Uterus (tissue), 4 donors: ENCODE results near the gene MRPL42. TPM values are rescaled to one million over a fixed set of nuclear protein-coding genes. Genes with fewer than 3 reads are reported as not detected.

Experiments used
- DNase-seq, 2 donors: peaks; one replicate each; pipeline ENCODE4 v3.0.0-alpha.2; 2019 to 2020
- H3K27ac ChIP-seq, 2 donors: fragments of 200-600 bp; sonication (generic); 1 replicate in 1 of 2; 2 replicates in 1 of 2; pipeline ENCODE4 v1.5.1; 2016 to 2018
- H3K27me3 ChIP-seq, 2 donors: fragments of 200-600 bp; sonication (generic); one replicate each; pipeline ENCODE4 v1.5.1; 2018 to 2019; ENCODE audit warnings: control low read depth in 1 of 2
- H3K36me3 ChIP-seq, 2 donors: fragments of 200-600 bp; sonication (generic); one replicate each; pipeline ENCODE4 v1.5.1; 2019; ENCODE audit warnings: control low read depth in 1 of 2
- H3K4me1 ChIP-seq, 2 donors: fragments of 200-600 bp; sonication (generic); one replicate each; pipeline ENCODE4 v1.5.1; 2018 to 2019; ENCODE audit warnings: control low read depth in 1 of 2
- H3K4me3 ChIP-seq, 2 donors: fragments of 200-600 bp; sonication (generic); 1 replicate in 1 of 2; 2 replicates in 1 of 2; pipeline ENCODE4 v1.5.1; 2018 to 2019; ENCODE audit warnings: mild to moderate bottlenecking in 1 of 2
- H3K9me3 ChIP-seq, 2 donors: fragments of 200-600 bp; sonication (generic); one replicate each; pipeline ENCODE4 v1.5.1; 2019; ENCODE audit warnings: control low read depth in 1 of 2
- POLR2A ChIP-seq, 2 donors: fragments of 450-650 bp; IDR thresholded peaks; one replicate each; pipeline ENCODE4 v1.6.1; 2016; ENCODE audit warnings: antibody characterized with exemption in 2 of 2, mild to moderate bottlenecking in 1 of 2, moderate library complexity in 1 of 2
- intact Hi-C: fragments of 100-400 bp; cut with DNase I; formaldehyde crosslinking; loops from one replicate; pipeline ENCODE4 v1.15.1; 2023; ENCODE audit warnings: low total_unique reads
- total RNA-seq, 4 donors: library from RNA; depleted of rRNA in 3 of 4; stranded (reverse); fragments of >200 nt in 3 of 4; gene quantifications; one replicate each; pipeline versions ENCODE4 v1.1.0 to v1.2.4, GENCODE V29; 2014 to 2023
- TF ChIP-seq, protein P1 (sequence below), 4 experiments: fragments of 200-600 bp in 2 of 4; fragments of 450-650 bp in 2 of 4; sonication (generic) in 2 of 4; IDR thresholded peaks; one replicate each; pipeline ENCODE4 v1.5.1; 2016 to 2019; ENCODE audit warnings: antibody characterized with exemption in 4 of 4, mild to moderate bottlenecking in 2 of 4, moderate library complexity in 1 of 4
- donor health status: DM: yes; HTN: yes; CAD: no.

Gene MRPL42
- total RNA-seq, 4 donors from 2014 or later = 59.4 to 130 (median 69.8) TPM

GRCh38 chr12:93447555-93448290 is 19.6 kb upstream of the MRPL42 start:
- H3K27me3 ChIP-seq = no peaks in the 10 kb centered on the region
- H3K4me3 ChIP-seq = no peak overlapping the region
- H3K36me3 ChIP-seq = no peaks in the 10 kb centered on the region
- no peaks in the 10 kb centered on the region for H3K9me3 ChIP-seq
- no peak overlapping the region for H3K27ac ChIP-seq
- TF ChIP-seq, protein P1, sequence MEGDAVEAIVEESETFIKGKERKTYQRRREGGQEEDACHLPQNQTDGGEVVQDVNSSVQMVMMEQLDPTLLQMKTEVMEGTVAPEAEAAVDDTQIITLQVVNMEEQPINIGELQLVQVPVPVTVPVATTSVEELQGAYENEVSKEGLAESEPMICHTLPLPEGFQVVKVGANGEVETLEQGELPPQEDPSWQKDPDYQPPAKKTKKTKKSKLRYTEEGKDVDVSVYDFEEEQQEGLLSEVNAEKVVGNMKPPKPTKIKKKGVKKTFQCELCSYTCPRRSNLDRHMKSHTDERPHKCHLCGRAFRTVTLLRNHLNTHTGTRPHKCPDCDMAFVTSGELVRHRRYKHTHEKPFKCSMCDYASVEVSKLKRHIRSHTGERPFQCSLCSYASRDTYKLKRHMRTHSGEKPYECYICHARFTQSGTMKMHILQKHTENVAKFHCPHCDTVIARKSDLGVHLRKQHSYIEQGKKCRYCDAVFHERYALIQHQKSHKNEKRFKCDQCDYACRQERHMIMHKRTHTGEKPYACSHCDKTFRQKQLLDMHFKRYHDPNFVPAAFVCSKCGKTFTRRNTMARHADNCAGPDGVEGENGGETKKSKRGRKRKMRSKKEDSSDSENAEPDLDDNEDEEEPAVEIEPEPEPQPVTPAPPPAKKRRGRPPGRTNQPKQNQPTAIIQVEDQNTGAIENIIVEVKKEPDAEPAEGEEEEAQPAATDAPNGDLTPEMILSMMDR (IDR thresholded peaks at IDR 0.05) = no peak
- TF ChIP-seq POLR2A (IDR thresholded peaks at IDR 0.05) = no peak
- no peak for DNase-seq
- intact Hi-C loops = no loop called here
- H3K4me1 ChIP-seq = no peaks in the 10 kb centered on the region

GRCh38 chr12:93448796-93449195 is 18.5 kb upstream of the MRPL42 start:
- Histone ChIP-seq H3K27me3 (no peaks in the 10 kb centered on the region), H3K4me1 (no peaks in the 10 kb centered on the region), H3K9me3 (no peaks in the 10 kb centered on the region), H3K36me3 (no peaks in the 10 kb centered on the region), H3K27ac (no peak overlapping the region), H3K4me3 (no peak overlapping the region)
- no peak for DNase-seq
- no peak for TF ChIP-seq POLR2A (IDR thresholded peaks at IDR 0.05)
- TF ChIP-seq, protein P1 (IDR thresholded peaks at IDR 0.05) = no peak
- intact Hi-C loops = no loop called here

- H3K36me3 ChIP-seq = no peaks in the 10 kb centered on the region
- H3K27me3 ChIP-seq = no peaks in the 10 kb centered on the region
- intact Hi-C loops = no loop called here
- H3K9me3 ChIP-seq = no peaks in the 10 kb centered on the region
- no peak overlapping the region for H3K4me3 ChIP-seq
- TF ChIP-seq, protein P1 (IDR thresholded peaks at IDR 0.05) = no peak
- no peak for DNase-seq
- no peaks in the 10 kb centered on the region for H3K4me1 ChIP-seq
- no peak overlapping the region for H3K27ac ChIP-seq
Measured at GRCh38 chr12:93449277-93449676, 18.0 kb upstream of the MRPL42 start.

- H3K36me3 ChIP-seq = no peaks in the 10 kb centered on the region
Measured at GRCh38 chr12:93451423-93452158, 15.7 kb upstream of the MRPL42 start.

More at GRCh38 chr12:93451423-93452158, 15.7 kb upstream of the MRPL42 start:
- no peak for DNase-seq
- Histone ChIP-seq H3K4me3 (no peak overlapping the region), H3K4me1 (no peaks in the 10 kb centered on the region), H3K27ac (no peak overlapping the region), H3K27me3 (no peaks in the 10 kb centered on the region), H3K9me3 (no peaks in the 10 kb centered on the region)
- TF ChIP-seq POLR2A (IDR thresholded peaks at IDR 0.05) = no peak
- TF ChIP-seq, protein P1 (IDR thresholded peaks at IDR 0.05) = no peak
- intact Hi-C loops = no loop called here
